Immature natural killer cell (primary cell): ENCODE results near the gene CCDC3. TPM values are rescaled to one million over a fixed set of nuclear protein-coding genes. Genes with fewer than 3 reads are reported as not detected.
"Not testable (repeated sequence)": the region's sequence is repeated elsewhere in the genome, so short reads cannot be mapped to it uniquely, and the experiment has no call there.

ENCODE experiments used
- DNase-seq, 3 donors: peaks; one replicate each; pipeline ENCODE4 v3.0.0; 2022; ENCODE audit warnings: mixed read lengths in 1 of 3
- H3K27ac Mint-ChIP-seq, 6 donors: one replicate each; pipeline ENCODE4 v1.8.0; 2020; ENCODE audit warnings: mixed read lengths in 6 of 6, mild to moderate bottlenecking in 5 of 6, inconsistent platforms in 4 of 6, moderate library complexity in 3 of 6
- H3K27me3 Mint-ChIP-seq, 3 donors: one replicate each; pipeline ENCODE4 v1.8.0; 2020 to 2021; ENCODE audit warnings: low read depth in 3 of 3, mild to moderate bottlenecking in 3 of 3, mixed read lengths in 3 of 3, moderate library complexity in 3 of 3, inconsistent platforms in 1 of 3
- H3K36me3 Mint-ChIP-seq, 3 donors: one replicate each; pipeline ENCODE4 v1.8.0; 2020; ENCODE audit warnings: mixed read lengths in 3 of 3, inconsistent platforms in 2 of 3, mild to moderate bottlenecking in 2 of 3
- H3K4me1 Mint-ChIP-seq, 2 donors: one replicate each; pipeline ENCODE4 v1.8.0; 2020; ENCODE audit warnings: inconsistent platforms in 2 of 2, mild to moderate bottlenecking in 2 of 2, mixed read lengths in 2 of 2, moderate library complexity in 1 of 2
- H3K4me3 Mint-ChIP-seq, 5 donors: one replicate each; pipeline ENCODE4 v1.8.0; 2020; ENCODE audit warnings: mild to moderate bottlenecking in 5 of 5, mixed read lengths in 5 of 5, inconsistent platforms in 3 of 5, moderate library complexity in 3 of 5
- H3K9me3 Mint-ChIP-seq, 6 donors: one replicate each; pipeline ENCODE4 v1.8.0; 2020; ENCODE audit warnings: mild to moderate bottlenecking in 6 of 6, mixed read lengths in 6 of 6, inconsistent platforms in 4 of 6, moderate library complexity in 3 of 6
- polyA plus RNA-seq, 3 donors: library from polyadenylated mRNA; unstranded; fragments of 300-500 nt; fragmentation: Illumina TruSeq; gene quantifications; one replicate each; pipeline ENCODE4 v1.2.3, GENCODE V29; 2021

The CCDC3 gene
- polyA plus RNA-seq, 3 donors from 2014 or later = not detected

DNA sequence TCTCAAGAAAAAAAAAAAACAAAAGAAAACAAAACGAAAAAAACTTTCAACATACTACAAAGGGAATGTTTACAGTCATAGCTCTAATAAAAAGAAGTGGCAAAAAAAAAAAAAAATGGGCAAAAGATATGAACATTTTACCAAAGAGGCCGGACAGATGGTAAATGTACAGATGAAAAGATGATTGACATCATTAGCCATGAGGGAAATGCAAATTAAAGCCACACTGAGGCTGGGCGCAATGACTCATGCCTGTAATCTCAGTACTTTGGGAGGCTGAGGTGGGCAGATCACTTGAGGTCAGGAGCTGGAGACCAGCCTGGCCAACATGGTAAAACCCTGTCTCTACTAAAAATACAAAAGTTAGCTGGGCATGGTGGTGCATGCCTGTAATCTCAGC is 17.9 kb downstream of the CCDC3 start:
- not testable (repeated sequence) for H3K9me3 Mint-ChIP-seq, H3K4me3 Mint-ChIP-seq, DNase-seq, H3K27ac Mint-ChIP-seq, H3K36me3 Mint-ChIP-seq, H3K4me1 Mint-ChIP-seq
- peaks cover 2 to 16% (median 4%) of the 10 kb centered on the region in 3 donors for H3K27me3 Mint-ChIP-seq

DNA sequence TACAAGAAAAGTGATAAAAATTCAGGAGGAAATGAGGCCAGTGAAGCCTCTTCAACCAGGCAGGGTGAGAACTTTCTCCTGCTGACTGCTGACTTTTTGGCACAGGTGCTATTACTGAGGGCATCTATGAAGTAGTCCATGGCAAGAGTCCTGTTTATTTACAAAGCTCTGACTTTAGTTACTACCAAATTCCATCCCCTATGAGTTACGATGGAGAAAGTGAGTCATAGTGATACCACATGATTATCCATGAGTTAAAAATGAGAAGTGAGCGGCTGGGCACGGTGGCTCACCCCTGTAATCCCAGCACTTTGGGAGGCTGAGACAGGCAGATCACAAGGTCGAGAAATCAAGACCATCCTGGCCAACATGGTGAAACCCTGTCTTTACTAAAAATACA is 19.9 kb downstream of the CCDC3 start:
- Mint-ChIP-seq H3K4me3 (no peak overlapping the region), H3K27me3 (peaks cover 3 to 16% (median 4%) of the 10 kb centered on the region in 3 donors), H3K36me3 (no peaks in the 10 kb centered on the region), H3K9me3 (no peaks in the 10 kb centered on the region), H3K4me1 (no peaks in the 10 kb centered on the region), H3K27ac (no peak overlapping the region)
- no peak for DNase-seq

DNA sequence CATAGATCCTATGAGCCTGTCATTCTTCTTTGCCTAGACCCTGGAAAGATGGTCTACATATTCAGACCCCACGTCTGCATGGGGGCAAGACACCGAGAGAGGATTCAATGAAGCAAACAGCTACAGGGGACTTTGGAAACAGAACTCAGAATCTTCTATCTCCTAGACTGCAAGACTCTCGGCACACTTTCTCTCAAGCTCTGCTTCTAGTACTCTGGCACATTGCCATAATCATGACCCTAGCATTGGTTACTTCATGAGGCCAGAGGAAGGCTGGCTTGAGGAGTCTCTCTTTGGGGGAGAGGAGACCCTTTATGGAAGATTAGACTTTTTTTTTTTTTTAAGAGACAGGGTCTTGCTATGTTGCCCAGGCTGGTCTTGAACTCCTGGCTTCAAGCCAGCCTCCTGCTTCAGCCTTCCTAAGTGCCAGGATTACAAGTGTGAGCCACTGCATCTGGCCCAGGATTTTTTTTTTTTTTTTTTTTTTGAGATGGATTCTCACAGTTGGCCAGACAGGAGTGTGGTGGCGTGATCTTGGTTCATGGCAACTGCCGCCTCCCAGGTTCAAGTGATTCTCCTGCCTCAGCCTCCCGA is 20.7 kb downstream of the CCDC3 start:
- H3K4me1 Mint-ChIP-seq = no peaks in the 10 kb centered on the region
- no peaks in the 10 kb centered on the region for H3K36me3 Mint-ChIP-seq
- no peak overlapping the region for H3K4me3 Mint-ChIP-seq
- H3K27me3 Mint-ChIP-seq = peaks cover 3 to 16% (median 4%) of the 10 kb centered on the region in 3 donors
- no peaks in the 10 kb centered on the region for H3K9me3 Mint-ChIP-seq
- no peak for DNase-seq
- no peak overlapping the region for H3K27ac Mint-ChIP-seq

GRCh38 chr10:12980102-12980661 is 21.3 kb downstream of the CCDC3 start:
- H3K27ac Mint-ChIP-seq = no peak overlapping the region
- H3K36me3 Mint-ChIP-seq = no peaks in the 10 kb centered on the region
- no peak for DNase-seq
- no peak overlapping the region for H3K4me3 Mint-ChIP-seq
- peaks cover 3 to 16% (median 4%) of the 10 kb centered on the region in 3 donors for H3K27me3 Mint-ChIP-seq
- H3K9me3 Mint-ChIP-seq = no peaks in the 10 kb centered on the region
- no peaks in the 10 kb centered on the region for H3K4me1 Mint-ChIP-seq

GRCh38 chr10:12978891-12979290 is 22.6 kb downstream of the CCDC3 start:
- H3K4me1 Mint-ChIP-seq = no peaks in the 10 kb centered on the region
- H3K4me3 Mint-ChIP-seq = no peak overlapping the region
- peaks cover 4 to 18% (median 4%) of the 10 kb centered on the region in 3 donors for H3K27me3 Mint-ChIP-seq
- H3K36me3 Mint-ChIP-seq = no peaks in the 10 kb centered on the region
- peaks cover 0 to 1% (median 0%) of the 10 kb centered on the region in 6 donors for H3K9me3 Mint-ChIP-seq
- DNase-seq = no peak
- H3K27ac Mint-ChIP-seq = no peak overlapping the region

DNA sequence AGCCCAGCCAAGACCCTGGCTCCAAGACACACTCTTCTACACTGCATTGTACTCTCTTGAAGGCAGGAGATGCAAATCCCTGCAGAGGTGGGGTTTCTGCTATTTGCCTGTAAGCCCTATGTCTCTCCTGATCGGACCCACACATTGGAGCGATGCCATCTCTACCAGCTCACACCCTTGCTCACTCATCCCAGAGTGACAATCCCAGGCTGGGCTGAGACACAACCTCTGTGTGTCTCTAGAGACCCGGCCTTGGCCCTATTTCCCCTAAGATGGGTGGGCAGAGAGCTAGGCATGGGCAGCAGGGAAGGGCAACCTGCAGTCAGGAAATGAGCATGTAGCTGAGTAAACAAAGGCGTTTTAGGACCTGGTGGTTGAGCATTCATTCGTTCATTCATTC is 25.6 kb downstream of the CCDC3 start:
- Mint-ChIP-seq H3K36me3 (no peaks in the 10 kb centered on the region), H3K27ac (no peak overlapping the region), H3K4me3 (no peak overlapping the region), H3K9me3 (peaks cover 0 to 1% (median 0%) of the 10 kb centered on the region in 6 donors), H3K4me1 (no peaks in the 10 kb centered on the region), H3K27me3 (peaks cover 4 to 17% (median 4%) of the 10 kb centered on the region in 3 donors)
- DNase-seq = no peak

GRCh38 chr10:12975266-12975665 is 26.2 kb downstream of the CCDC3 start:
- no peaks in the 10 kb centered on the region for H3K4me1 Mint-ChIP-seq
- DNase-seq = no peak
- peaks cover 0 to 1% (median 0%) of the 10 kb centered on the region in 6 donors for H3K9me3 Mint-ChIP-seq
- no peak overlapping the region for H3K4me3 Mint-ChIP-seq
- peaks cover 3 to 13% (median 3%) of the 10 kb centered on the region in 3 donors for H3K27me3 Mint-ChIP-seq
- H3K36me3 Mint-ChIP-seq = no peaks in the 10 kb centered on the region
- H3K27ac Mint-ChIP-seq = no peak overlapping the region

- DNase-seq = no peak
These were observed 26.9 kb downstream of the CCDC3 start for GRCh38 chr10:12974491-12975199.

DNA sequence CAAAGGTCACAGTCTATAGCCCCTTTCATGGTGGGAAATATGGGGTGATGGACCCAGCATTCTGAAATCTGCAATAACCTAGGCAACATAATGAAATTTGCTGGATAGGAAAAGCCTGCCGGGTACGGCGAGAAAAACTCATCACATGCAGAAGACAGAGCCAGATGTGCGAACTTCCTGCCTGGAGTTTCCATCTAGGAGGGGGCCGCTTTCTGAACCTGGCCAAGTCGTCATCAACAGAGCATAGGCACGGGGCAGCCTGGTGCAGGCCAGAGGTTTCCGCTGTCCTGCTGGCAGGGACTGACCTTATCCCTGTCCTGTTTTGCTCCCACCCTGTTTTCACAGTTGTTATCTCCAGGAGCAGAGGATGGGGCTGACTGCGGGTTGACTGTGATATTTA is 27.4 kb downstream of the CCDC3 start:
- DNase-seq = no peak
- H3K4me1 Mint-ChIP-seq = no peaks in the 10 kb centered on the region
- no peak overlapping the region for H3K4me3 Mint-ChIP-seq
- H3K27me3 Mint-ChIP-seq = peaks cover 0 to 9% (median 4%) of the 10 kb centered on the region in 3 donors
- no peak overlapping the region for H3K27ac Mint-ChIP-seq
- H3K36me3 Mint-ChIP-seq = peaks cover 0 to 3% (median 0%) of the 10 kb centered on the region in 3 donors
- peaks cover 0 to 1% (median 0%) of the 10 kb centered on the region in 6 donors for H3K9me3 Mint-ChIP-seq

More at GRCh38 chr10:12974491-12975199, 26.9 kb downstream of the CCDC3 start:
- Mint-ChIP-seq H3K27me3 (peaks cover 0 to 14% (median 3%) of the 10 kb centered on the region in 3 donors), H3K27ac (no peak overlapping the region), H3K9me3 (peaks cover 0 to 1% (median 0%) of the 10 kb centered on the region in 6 donors), H3K36me3 (peaks cover 0 to 3% (median 0%) of the 10 kb centered on the region in 3 donors), H3K4me3 (no peak overlapping the region), H3K4me1 (no peaks in the 10 kb centered on the region)

DNA sequence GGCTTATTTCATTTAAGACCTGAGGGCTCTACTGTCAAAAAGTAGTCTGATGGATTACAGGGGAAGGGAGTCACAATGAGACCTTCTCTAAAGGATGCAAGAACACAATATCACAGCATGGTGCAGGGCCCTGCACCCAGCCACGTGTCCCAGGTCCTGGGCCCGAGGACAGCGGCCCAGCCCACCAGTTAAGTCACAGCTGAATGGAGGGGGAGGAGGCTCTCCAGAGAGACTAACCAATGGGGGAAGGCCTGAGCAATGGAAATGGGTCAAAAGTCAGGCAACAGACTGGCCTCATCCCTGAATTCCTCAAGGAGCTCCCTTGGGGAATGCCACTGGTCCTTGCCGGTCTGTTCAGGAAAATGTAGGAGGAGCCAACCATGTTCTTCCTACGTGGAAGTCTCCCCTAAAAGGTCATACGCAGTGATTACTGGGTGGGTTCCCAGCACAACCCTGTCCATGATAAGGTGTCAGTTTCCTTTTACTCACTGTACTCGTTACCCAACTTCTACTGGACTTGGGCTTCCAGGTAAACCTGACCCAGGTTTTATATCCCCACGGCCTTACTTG is 28.3 kb downstream of the CCDC3 start:
- Mint-ChIP-seq H3K36me3 (peaks cover 0 to 3% (median 0%) of the 10 kb centered on the region in 3 donors), H3K27me3 (peaks cover 0 to 8% (median 8%) of the 10 kb centered on the region in 3 donors), H3K27ac (no peak overlapping the region), H3K9me3 (peaks cover under 1 to 3% (median 1%) of the 10 kb centered on the region in 6 donors), H3K4me1 (no peaks in the 10 kb centered on the region), H3K4me3 (no peak overlapping the region)
- no peak for DNase-seq

GRCh38 chr10:12972146-12972545 is 29.4 kb downstream of the CCDC3 start:
- Mint-ChIP-seq H3K4me3 (no peak overlapping the region), H3K36me3 (peaks cover 0 to 3% (median 0%) of the 10 kb centered on the region in 3 donors), H3K9me3 (peaks cover 3 to 12% (median 9%) of the 10 kb centered on the region in 6 donors), H3K27ac (no peak overlapping the region), H3K4me1 (no peaks in the 10 kb centered on the region), H3K27me3 (peaks cover 4 to 11% (median 8%) of the 10 kb centered on the region in 3 donors)
- DNase-seq = no peak

DNA sequence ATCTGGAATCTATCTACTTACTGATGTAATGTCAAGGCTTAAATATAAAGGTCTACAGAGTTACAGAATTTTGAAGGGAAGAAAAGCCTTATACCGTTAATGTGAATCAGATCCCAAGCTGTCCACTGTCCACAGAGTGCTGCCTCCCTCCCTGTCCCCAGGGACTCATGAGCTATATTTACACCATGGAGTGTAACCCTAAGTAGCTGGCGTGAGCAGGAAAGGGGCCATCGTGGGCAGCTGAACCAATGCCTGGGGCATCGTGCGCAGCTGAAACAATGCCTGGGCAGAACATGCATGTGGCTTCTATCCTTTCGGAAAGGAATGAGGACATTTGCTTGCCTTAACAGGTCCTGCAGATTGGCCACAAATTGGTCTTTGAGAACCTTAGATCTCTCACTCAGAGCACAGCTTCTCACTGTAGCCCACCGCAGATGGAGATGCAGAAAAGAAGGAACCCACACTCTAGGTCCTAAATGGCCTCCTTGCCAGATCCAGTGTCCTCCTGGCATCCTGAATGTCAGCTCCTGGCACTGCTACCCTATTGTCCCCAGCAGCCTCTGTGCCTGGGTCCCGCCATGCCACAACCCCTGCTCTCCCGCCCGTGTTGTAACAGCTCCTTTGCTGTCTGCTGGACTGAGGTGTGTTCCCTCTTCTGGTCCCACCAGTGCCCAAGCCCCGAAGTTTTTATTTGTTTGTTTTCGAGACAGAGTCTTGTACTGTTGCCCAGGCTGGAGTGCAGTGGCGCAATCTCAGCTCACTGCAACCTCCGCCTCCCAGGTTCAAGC is 30.3 kb downstream of the CCDC3 start:
- Mint-ChIP-seq H3K27ac (no peak overlapping the region), H3K36me3 (peaks cover 0 to 3% (median 0%) of the 10 kb centered on the region in 3 donors), H3K4me1 (no peaks in the 10 kb centered on the region), H3K9me3 (peaks cover 3 to 16% (median 11%) of the 10 kb centered on the region in 6 donors), H3K27me3 (peaks cover 4 to 11% (median 8%) of the 10 kb centered on the region in 3 donors), H3K4me3 (no peak overlapping the region)
- DNase-seq = no peak

DNA sequence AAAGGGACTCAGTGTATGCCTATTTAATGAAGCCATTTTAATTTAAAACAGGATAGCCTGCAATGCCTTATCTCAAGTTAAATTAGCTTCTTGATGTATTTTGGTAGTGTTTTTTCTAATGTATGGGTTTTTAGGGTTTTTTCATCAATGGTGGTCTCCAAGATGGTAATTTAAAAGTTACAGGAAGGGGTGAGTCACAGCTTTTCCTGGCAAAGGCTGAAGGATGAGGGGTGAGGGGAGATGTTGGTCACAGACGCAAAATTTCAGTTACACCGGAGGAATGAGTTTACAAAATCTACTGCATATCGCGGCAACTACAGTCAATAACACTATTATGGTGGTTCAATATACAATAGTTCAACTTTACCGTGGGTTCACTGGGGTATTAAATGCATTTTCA is 31.6 kb downstream of the CCDC3 start:
- DNase-seq = no peak
- H3K9me3 Mint-ChIP-seq = peaks cover 2 to 16% (median 11%) of the 10 kb centered on the region in 6 donors
- no peak overlapping the region for H3K27ac Mint-ChIP-seq
- peaks cover 0 to 3% (median 0%) of the 10 kb centered on the region in 3 donors for H3K36me3 Mint-ChIP-seq
- H3K27me3 Mint-ChIP-seq = peaks cover 4 to 11% (median 7%) of the 10 kb centered on the region in 3 donors
- H3K4me1 Mint-ChIP-seq = no peaks in the 10 kb centered on the region
- no peak overlapping the region for H3K4me3 Mint-ChIP-seq
